PFSK-1 (cell line): ENCODE data around the gene KDM5A.

Experiments
- FOXP2 ChIP-seq: optimal IDR thresholded peaks from 2 replicates; pipeline ENCODE3; 2011; ENCODE audit warnings: borderline replicate concordance, control low read depth, inconsistent platforms; ENCODE audit not compliant: insufficient read depth; ENCODE audit errors: extremely low read length, extremely low read depth
- POLR2AphosphoS5 ChIP-seq: IDR thresholded peaks from 2 replicates; pipeline ENCODE4 v1.6.1; 2012; ENCODE audit warnings: low read depth, mild to moderate bottlenecking, control low read depth, low read length, moderate library complexity
- SIN3A ChIP-seq: IDR thresholded peaks from 2 replicates; pipeline ENCODE4 v1.6.1; 2012; ENCODE audit warnings: mild to moderate bottlenecking, low read length, moderate library complexity, borderline replicate concordance; ENCODE audit not compliant: insufficient read depth
- TAF1 ChIP-seq: IDR thresholded peaks from 2 replicates; pipeline ENCODE4 v1.6.1; 2012; ENCODE audit warnings: low read length, control low read depth, borderline replicate concordance; ENCODE audit not compliant: insufficient read depth
- TF ChIP-seq, protein P1 (sequence below), 2 experiments: IDR thresholded peaks; 2 replicates each; pipeline versions ENCODE4 v1.6.1 to v1.8.0; 2011 to 2012; ENCODE audit warnings: low read depth in 2 of 2, low read length in 2 of 2, control low read depth in 1 of 2, inconsistent platforms in 1 of 2, mild to moderate bottlenecking in 1 of 2, moderate library complexity in 1 of 2; ENCODE audit not compliant: insufficient read depth in 1 of 2

Gene KDM5A

GRCh38 chr12:264269-264668, 124.9 kb downstream of the KDM5A start:
- TF ChIP-seq, protein P1, sequence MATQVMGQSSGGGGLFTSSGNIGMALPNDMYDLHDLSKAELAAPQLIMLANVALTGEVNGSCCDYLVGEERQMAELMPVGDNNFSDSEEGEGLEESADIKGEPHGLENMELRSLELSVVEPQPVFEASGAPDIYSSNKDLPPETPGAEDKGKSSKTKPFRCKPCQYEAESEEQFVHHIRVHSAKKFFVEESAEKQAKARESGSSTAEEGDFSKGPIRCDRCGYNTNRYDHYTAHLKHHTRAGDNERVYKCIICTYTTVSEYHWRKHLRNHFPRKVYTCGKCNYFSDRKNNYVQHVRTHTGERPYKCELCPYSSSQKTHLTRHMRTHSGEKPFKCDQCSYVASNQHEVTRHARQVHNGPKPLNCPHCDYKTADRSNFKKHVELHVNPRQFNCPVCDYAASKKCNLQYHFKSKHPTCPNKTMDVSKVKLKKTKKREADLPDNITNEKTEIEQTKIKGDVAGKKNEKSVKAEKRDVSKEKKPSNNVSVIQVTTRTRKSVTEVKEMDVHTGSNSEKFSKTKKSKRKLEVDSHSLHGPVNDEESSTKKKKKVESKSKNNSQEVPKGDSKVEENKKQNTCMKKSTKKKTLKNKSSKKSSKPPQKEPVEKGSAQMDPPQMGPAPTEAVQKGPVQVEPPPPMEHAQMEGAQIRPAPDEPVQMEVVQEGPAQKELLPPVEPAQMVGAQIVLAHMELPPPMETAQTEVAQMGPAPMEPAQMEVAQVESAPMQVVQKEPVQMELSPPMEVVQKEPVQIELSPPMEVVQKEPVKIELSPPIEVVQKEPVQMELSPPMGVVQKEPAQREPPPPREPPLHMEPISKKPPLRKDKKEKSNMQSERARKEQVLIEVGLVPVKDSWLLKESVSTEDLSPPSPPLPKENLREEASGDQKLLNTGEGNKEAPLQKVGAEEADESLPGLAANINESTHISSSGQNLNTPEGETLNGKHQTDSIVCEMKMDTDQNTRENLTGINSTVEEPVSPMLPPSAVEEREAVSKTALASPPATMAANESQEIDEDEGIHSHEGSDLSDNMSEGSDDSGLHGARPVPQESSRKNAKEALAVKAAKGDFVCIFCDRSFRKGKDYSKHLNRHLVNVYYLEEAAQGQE (IDR thresholded peaks at IDR 0.05; ENCODE audit: insufficient read depth in 1 of 2, low read depth in 2 of 2, low read length in 2 of 2) = no peak
- TF ChIP-seq SIN3A (no peak), POLR2AphosphoS5 (no peak), FOXP2 (no peak), TAF1 (no peak)

DNA sequence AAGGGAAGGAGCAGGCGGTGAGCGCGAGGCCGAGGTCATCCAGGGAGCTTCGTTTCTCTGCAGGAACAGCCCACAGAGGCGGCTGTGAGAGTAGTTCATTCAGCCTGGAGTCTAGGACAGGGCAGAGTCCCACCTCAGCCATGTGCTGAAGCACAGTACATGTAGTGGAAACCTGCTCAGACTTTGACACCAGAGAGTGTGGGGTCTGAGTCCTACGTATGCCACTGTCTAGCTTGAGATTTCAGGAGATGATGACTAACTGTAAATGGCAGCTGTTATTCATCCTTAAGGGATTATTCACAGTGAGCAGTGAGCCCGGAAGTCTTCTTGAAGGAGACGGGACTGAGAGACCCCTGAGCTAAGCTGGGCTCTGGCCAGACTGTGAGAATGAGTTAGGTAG, 125.5 kb downstream of the KDM5A start:
- TF ChIP-seq SIN3A = no peak
- no peak for TF ChIP-seq TAF1
- no peak for TF ChIP-seq POLR2AphosphoS5
- TF ChIP-seq FOXP2 = no peak
- TF ChIP-seq, protein P1 (IDR thresholded peaks at IDR 0.05; ENCODE audit: insufficient read depth in 1 of 2, low read depth in 2 of 2, low read length in 2 of 2) = no peak

DNA sequence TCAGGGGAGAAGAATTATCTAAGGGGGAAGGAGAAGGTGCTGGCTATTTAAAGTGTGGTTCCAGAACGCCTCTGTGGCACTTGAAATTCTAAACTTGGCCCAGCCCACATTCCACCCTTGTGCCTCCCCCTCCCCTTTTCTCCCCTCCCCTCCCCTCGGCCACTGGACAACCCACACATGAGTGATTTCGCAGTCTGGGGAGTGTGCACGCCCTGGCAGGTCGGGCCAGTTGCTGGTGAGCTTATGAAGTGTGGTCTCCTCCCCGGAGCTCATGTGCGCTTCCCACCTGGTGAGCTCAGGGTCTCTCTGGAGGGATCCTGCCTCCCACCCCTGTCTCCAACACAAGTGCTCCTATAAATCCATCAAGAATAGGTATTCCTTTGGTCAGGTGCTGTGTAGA, 126.3 kb downstream of the KDM5A start, which contains the start of gene SLC6A13:
SLC6A13 (minus strand) TSS at position 20 of the 400 bp plus-strand sequence. CDS start 2,784 bp downstream, outside the sequence.
- TF ChIP-seq SIN3A = no peak
- TF ChIP-seq POLR2AphosphoS5 = no peak
- TF ChIP-seq, protein P1 (IDR thresholded peaks at IDR 0.05; ENCODE audit: insufficient read depth in 1 of 2, low read depth in 2 of 2, low read length in 2 of 2) = no peak
- TF ChIP-seq FOXP2 = no peak
- no peak for TF ChIP-seq TAF1

DNA sequence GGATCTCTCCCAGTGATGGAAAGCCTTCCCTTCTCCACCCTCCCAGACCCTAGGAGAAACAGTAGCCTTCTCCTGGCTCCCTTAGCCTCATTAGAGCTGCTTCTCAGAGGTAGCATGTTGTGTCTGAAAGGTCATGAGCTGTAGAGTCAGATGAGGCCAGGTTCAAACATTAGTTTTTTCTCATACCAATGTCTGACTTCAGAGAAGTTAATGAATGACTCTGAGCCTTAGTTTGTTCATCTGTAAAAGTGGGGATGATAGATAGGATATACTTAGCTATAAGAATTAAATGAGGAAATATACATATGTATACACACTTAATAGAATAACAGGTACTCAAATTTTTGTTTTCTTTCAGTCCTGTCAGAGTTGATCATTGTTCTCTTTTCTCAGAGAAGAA, 127.0 kb downstream of the KDM5A start:
- no peak for TF ChIP-seq TAF1
- no peak for TF ChIP-seq POLR2AphosphoS5
- TF ChIP-seq FOXP2 = no peak
- TF ChIP-seq, protein P1 (IDR thresholded peaks at IDR 0.05; ENCODE audit: insufficient read depth in 1 of 2, low read depth in 2 of 2, low read length in 2 of 2) = no peak
- no peak for TF ChIP-seq SIN3A
